ENCODE data around the gene CHRND.
A peak's percentile ranks its signal among the peaks of the same experiment; 100 is the strongest.

The CHRND gene

DNA sequence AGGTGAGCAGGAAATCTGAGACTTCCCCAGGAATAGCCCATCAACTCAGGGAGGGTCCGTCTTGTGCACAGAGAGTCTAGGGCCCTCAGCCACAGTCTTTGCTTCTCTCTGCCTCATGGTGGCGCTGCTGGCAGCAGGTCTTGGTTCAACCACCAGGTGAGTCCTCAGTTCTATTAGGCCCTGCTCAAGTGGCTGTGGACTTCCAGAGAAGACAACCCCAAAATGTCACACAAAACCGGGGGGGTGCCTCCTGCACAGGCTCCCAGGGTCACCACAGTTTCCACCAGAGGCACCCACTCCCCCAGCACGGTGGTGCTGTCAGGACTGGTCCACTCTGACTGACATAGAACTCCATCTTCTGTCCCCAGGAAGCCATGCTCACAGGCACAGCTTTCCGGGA is 11.1 kb downstream of the CHRND start:
- DNase-seq (ENCODE audit: low read depth in 1 of 2, low spot score in 1 of 2): no peak
- no peak overlapping the region for H3K27ac ChIP-seq (replicated peaks)
- no peaks in the 10 kb centered on the region for H3K27me3 ChIP-seq (ENCODE audit: insufficient read depth, poor library complexity, severe bottlenecking)
- no peak overlapping the region for H3K4me3 ChIP-seq (replicated peaks; ENCODE audit: insufficient read depth, low read length)
- TF ChIP-seq, protein P1, sequence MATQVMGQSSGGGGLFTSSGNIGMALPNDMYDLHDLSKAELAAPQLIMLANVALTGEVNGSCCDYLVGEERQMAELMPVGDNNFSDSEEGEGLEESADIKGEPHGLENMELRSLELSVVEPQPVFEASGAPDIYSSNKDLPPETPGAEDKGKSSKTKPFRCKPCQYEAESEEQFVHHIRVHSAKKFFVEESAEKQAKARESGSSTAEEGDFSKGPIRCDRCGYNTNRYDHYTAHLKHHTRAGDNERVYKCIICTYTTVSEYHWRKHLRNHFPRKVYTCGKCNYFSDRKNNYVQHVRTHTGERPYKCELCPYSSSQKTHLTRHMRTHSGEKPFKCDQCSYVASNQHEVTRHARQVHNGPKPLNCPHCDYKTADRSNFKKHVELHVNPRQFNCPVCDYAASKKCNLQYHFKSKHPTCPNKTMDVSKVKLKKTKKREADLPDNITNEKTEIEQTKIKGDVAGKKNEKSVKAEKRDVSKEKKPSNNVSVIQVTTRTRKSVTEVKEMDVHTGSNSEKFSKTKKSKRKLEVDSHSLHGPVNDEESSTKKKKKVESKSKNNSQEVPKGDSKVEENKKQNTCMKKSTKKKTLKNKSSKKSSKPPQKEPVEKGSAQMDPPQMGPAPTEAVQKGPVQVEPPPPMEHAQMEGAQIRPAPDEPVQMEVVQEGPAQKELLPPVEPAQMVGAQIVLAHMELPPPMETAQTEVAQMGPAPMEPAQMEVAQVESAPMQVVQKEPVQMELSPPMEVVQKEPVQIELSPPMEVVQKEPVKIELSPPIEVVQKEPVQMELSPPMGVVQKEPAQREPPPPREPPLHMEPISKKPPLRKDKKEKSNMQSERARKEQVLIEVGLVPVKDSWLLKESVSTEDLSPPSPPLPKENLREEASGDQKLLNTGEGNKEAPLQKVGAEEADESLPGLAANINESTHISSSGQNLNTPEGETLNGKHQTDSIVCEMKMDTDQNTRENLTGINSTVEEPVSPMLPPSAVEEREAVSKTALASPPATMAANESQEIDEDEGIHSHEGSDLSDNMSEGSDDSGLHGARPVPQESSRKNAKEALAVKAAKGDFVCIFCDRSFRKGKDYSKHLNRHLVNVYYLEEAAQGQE (IDR thresholded peaks at IDR 0.05; ENCODE audit: insufficient replicate concordance, low read depth): no peak
- TF ChIP-seq SPI1 (IDR thresholded peaks at IDR 0.05; ENCODE audit: borderline replicate concordance, low read depth) (no peak), POLR2AphosphoS5 (IDR thresholded peaks at IDR 0.05; ENCODE audit: low read depth) (no peak), GABPA (IDR thresholded peaks at IDR 0.05; ENCODE audit: low read depth) (no peak)
- TF ChIP-seq, protein P2, sequence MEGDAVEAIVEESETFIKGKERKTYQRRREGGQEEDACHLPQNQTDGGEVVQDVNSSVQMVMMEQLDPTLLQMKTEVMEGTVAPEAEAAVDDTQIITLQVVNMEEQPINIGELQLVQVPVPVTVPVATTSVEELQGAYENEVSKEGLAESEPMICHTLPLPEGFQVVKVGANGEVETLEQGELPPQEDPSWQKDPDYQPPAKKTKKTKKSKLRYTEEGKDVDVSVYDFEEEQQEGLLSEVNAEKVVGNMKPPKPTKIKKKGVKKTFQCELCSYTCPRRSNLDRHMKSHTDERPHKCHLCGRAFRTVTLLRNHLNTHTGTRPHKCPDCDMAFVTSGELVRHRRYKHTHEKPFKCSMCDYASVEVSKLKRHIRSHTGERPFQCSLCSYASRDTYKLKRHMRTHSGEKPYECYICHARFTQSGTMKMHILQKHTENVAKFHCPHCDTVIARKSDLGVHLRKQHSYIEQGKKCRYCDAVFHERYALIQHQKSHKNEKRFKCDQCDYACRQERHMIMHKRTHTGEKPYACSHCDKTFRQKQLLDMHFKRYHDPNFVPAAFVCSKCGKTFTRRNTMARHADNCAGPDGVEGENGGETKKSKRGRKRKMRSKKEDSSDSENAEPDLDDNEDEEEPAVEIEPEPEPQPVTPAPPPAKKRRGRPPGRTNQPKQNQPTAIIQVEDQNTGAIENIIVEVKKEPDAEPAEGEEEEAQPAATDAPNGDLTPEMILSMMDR (IDR thresholded peaks at IDR 0.05; ENCODE audit: insufficient read depth, low read length): no peak

DNA sequence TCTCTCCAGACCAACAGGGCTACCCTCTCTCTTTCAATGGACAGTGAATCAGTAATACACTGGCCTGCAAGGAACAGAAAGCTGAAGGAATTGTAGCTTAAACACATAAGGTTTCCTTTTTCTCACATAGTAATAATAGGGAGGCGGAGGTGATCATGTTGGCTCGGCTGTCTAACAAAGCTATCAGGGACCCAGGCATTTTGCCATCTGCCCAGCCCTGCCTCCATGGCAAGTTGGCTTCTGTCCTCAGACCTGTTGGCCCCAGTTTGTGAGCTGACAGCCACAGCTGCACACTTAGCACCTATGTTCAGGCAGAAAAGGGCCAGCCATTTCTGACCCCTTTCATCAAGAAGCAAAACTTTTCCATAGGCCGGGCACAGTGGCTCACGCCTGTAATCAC is 11.5 kb downstream of the CHRND start:
- no peaks in the 10 kb centered on the region for H3K27me3 ChIP-seq (ENCODE audit: insufficient read depth, poor library complexity, severe bottlenecking)
- TF ChIP-seq POLR2AphosphoS5 (IDR thresholded peaks at IDR 0.05; ENCODE audit: low read depth) (no peak), GABPA (IDR thresholded peaks at IDR 0.05; ENCODE audit: low read depth) (no peak), SPI1 (IDR thresholded peaks at IDR 0.05; ENCODE audit: borderline replicate concordance, low read depth) (no peak)
- TF ChIP-seq, protein P2 (IDR thresholded peaks at IDR 0.05; ENCODE audit: insufficient read depth, low read length): no peak
- TF ChIP-seq, protein P1 (IDR thresholded peaks at IDR 0.05; ENCODE audit: insufficient replicate concordance, low read depth): no peak
- no peak overlapping the region for H3K4me3 ChIP-seq (replicated peaks; ENCODE audit: insufficient read depth, low read length)
- H3K27ac ChIP-seq (replicated peaks): no peak overlapping the region
- DNase-seq (ENCODE audit: low read depth in 1 of 2, low spot score in 1 of 2): no peak

DNA sequence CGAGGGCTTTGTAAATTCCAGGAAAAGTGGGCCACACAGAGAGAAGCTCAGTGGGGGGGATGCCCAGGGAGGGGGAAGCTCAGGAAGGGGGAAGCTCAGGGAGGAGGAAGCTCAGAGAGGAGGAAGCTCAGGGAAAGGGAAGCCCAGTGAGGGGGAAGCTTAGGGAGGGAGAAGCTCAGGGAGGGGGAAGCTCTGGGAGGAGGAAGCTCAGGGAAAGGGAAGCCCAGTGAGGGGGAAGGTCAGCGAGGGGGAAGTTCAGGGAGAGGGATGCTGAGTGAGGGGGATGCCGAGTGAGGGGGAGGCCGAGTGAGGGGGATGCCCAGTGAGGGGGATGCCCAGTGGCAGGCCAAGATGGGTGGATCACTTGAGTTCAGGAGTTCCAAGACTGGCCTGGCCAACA is 12.7 kb downstream of the CHRND start:
- peak; percentile 21 to 88 for DNase-seq (ENCODE audit: low read depth in 1 of 2, low spot score in 1 of 2)
- H3K27me3 ChIP-seq (ENCODE audit: insufficient read depth, poor library complexity, severe bottlenecking): no peaks in the 10 kb centered on the region
- H3K27ac ChIP-seq (replicated peaks): no peak overlapping the region
- H3K4me3 ChIP-seq (replicated peaks; ENCODE audit: insufficient read depth, low read length): no peak overlapping the region
- TF ChIP-seq POLR2AphosphoS5 (IDR thresholded peaks at IDR 0.05; ENCODE audit: low read depth): no peak
- no peak for TF ChIP-seq SPI1 (IDR thresholded peaks at IDR 0.05; ENCODE audit: borderline replicate concordance, low read depth)
- no peak for TF ChIP-seq GABPA (IDR thresholded peaks at IDR 0.05; ENCODE audit: low read depth)
- TF ChIP-seq, protein P2 (IDR thresholded peaks at IDR 0.05; ENCODE audit: insufficient read depth, low read length): no peak
- TF ChIP-seq, protein P1 (IDR thresholded peaks at IDR 0.05; ENCODE audit: insufficient replicate concordance, low read depth): no peak
